Measurements from ENCODE around the gene WNT2.
"Not testable (repeated sequence)": the region's sequence is repeated elsewhere in the genome, so short reads cannot be mapped to it uniquely, and the experiment has no call there.

Gene WNT2

GRCh38 chr7:117323851-117324711, 1.2 kb upstream of the WNT2 start:
- H3K27ac Mint-ChIP-seq, result no peak overlapping the region
- no peaks in the 10 kb centered on the region for H3K9me3 Mint-ChIP-seq
- no peak overlapping the region for H3K4me3 Mint-ChIP-seq
- DNase-seq, result no peak
- H3K4me1 Mint-ChIP-seq (ENCODE audit: low read depth), result peaks cover 5% of the 10 kb centered on the region
- H3K27me3 Mint-ChIP-seq, result peaks cover 65% of the 10 kb centered on the region
- H3K36me3 Mint-ChIP-seq (ENCODE audit: low read depth), result no peaks in the 10 kb centered on the region

- peaks cover 71% of the 10 kb centered on the region for H3K27me3 Mint-ChIP-seq
- H3K9me3 Mint-ChIP-seq, result no peaks in the 10 kb centered on the region
- peaks cover 5% of the 10 kb centered on the region for H3K4me1 Mint-ChIP-seq (ENCODE audit: low read depth)
- DNase-seq, result no peak
- H3K36me3 Mint-ChIP-seq (ENCODE audit: low read depth), result no peaks in the 10 kb centered on the region
- H3K4me3 Mint-ChIP-seq, result no peak overlapping the region
- H3K27ac Mint-ChIP-seq, result no peak overlapping the region
Observed at GRCh38 chr7:117323305-117323850, 520 bp upstream of the WNT2 start.

- Mint-ChIP-seq H3K4me1 (ENCODE audit: low read depth) (peaks cover 5% of the 10 kb centered on the region), H3K36me3 (ENCODE audit: low read depth) (no peaks in the 10 kb centered on the region), H3K4me3 (no peak overlapping the region), H3K27ac (no peak overlapping the region), H3K27me3 (peaks cover 65% of the 10 kb centered on the region), H3K9me3 (no peaks in the 10 kb centered on the region)
- no peak for DNase-seq
Observed at GRCh38 chr7:117320523-117320922, 2.3 kb downstream of the WNT2 start.

GRCh38 chr7:117319181-117319580, 3.7 kb downstream of the WNT2 start:
- Mint-ChIP-seq H3K27me3 (peaks cover 53% of the 10 kb centered on the region), H3K4me1 (ENCODE audit: low read depth) (peaks cover 5% of the 10 kb centered on the region), H3K36me3 (ENCODE audit: low read depth) (no peaks in the 10 kb centered on the region), H3K27ac (no peak overlapping the region), H3K9me3 (no peaks in the 10 kb centered on the region), H3K4me3 (no peak overlapping the region)
- DNase-seq, result no peak

- DNase-seq, result no peak
- Mint-ChIP-seq H3K4me3 (no peak overlapping the region), H3K27ac (no peak overlapping the region), H3K4me1 (ENCODE audit: low read depth) (no peaks in the 10 kb centered on the region), H3K9me3 (no peaks in the 10 kb centered on the region), H3K27me3 (peaks cover 14% of the 10 kb centered on the region), H3K36me3 (ENCODE audit: low read depth) (no peaks in the 10 kb centered on the region)
Observed at GRCh38 chr7:117313582-117313981, 9.3 kb downstream of the WNT2 start.

GRCh38 chr7:117312593-117313580, 10.0 kb downstream of the WNT2 start:
- no peaks in the 10 kb centered on the region for H3K4me1 Mint-ChIP-seq (ENCODE audit: low read depth)
- H3K27ac Mint-ChIP-seq, result no peak overlapping the region
- peaks cover 7% of the 10 kb centered on the region for H3K27me3 Mint-ChIP-seq
- no peak for DNase-seq
- H3K4me3 Mint-ChIP-seq, result no peak overlapping the region
- no peaks in the 10 kb centered on the region for H3K36me3 Mint-ChIP-seq (ENCODE audit: low read depth)
- H3K9me3 Mint-ChIP-seq, result no peaks in the 10 kb centered on the region

GRCh38 chr7:117308891-117309290, 14.0 kb downstream of the WNT2 start:
- H3K4me1 Mint-ChIP-seq (ENCODE audit: low read depth), result no peaks in the 10 kb centered on the region
- H3K27me3 Mint-ChIP-seq, result peaks cover 12% of the 10 kb centered on the region

GRCh38 chr7:117302396-117302795, 20.5 kb downstream of the WNT2 start:
- Mint-ChIP-seq H3K9me3 (no peaks in the 10 kb centered on the region), H3K36me3 (ENCODE audit: low read depth) (no peaks in the 10 kb centered on the region), H3K4me1 (ENCODE audit: low read depth) (no peaks in the 10 kb centered on the region), H3K27ac (no peak overlapping the region), H3K27me3 (peaks cover 6% of the 10 kb centered on the region), H3K4me3 (no peak overlapping the region)
- no peak for DNase-seq

More at GRCh38 chr7:117308891-117309290, 14.0 kb downstream of the WNT2 start:
- Mint-ChIP-seq H3K9me3 (no peaks in the 10 kb centered on the region), H3K4me3 (no peak overlapping the region), H3K27ac (no peak overlapping the region), H3K36me3 (ENCODE audit: low read depth) (no peaks in the 10 kb centered on the region)
- no peak for DNase-seq

GRCh38 chr7:117300506-117300905, 22.4 kb downstream of the WNT2 start:
- not testable (repeated sequence) for H3K27ac Mint-ChIP-seq; H3K27me3 Mint-ChIP-seq; H3K4me1 Mint-ChIP-seq (ENCODE audit: low read depth); H3K9me3 Mint-ChIP-seq; DNase-seq; H3K36me3 Mint-ChIP-seq (ENCODE audit: low read depth); H3K4me3 Mint-ChIP-seq

- no peaks in the 10 kb centered on the region for H3K4me1 Mint-ChIP-seq (ENCODE audit: low read depth)
- H3K27ac Mint-ChIP-seq, result no peak overlapping the region
- H3K36me3 Mint-ChIP-seq (ENCODE audit: low read depth), result no peaks in the 10 kb centered on the region
- no peak for DNase-seq
- H3K4me3 Mint-ChIP-seq, result no peak overlapping the region
- H3K27me3 Mint-ChIP-seq, result no peaks in the 10 kb centered on the region
- H3K9me3 Mint-ChIP-seq, result no peaks in the 10 kb centered on the region
Observed at GRCh38 chr7:117297606-117298005, 25.3 kb downstream of the WNT2 start.

GRCh38 chr7:117296066-117296465, 26.8 kb downstream of the WNT2 start:
- Mint-ChIP-seq H3K4me1 (ENCODE audit: low read depth) (no peaks in the 10 kb centered on the region), H3K9me3 (no peaks in the 10 kb centered on the region), H3K27ac (no peak overlapping the region), H3K36me3 (ENCODE audit: low read depth) (no peaks in the 10 kb centered on the region), H3K27me3 (no peaks in the 10 kb centered on the region), H3K4me3 (no peak overlapping the region)
- DNase-seq, result no peak

GRCh38 chr7:117285826-117286225, 37.0 kb downstream of the WNT2 start:
- no peak for DNase-seq
- Mint-ChIP-seq H3K36me3 (ENCODE audit: low read depth) (no peaks in the 10 kb centered on the region), H3K9me3 (no peaks in the 10 kb centered on the region), H3K27ac (no peak overlapping the region), H3K27me3 (no peaks in the 10 kb centered on the region), H3K4me3 (no peak overlapping the region), H3K4me1 (ENCODE audit: low read depth) (no peaks in the 10 kb centered on the region)

GRCh38 chr7:117284692-117285091, 38.2 kb downstream of the WNT2 start:
- Mint-ChIP-seq H3K4me1 (ENCODE audit: low read depth) (no peaks in the 10 kb centered on the region), H3K36me3 (ENCODE audit: low read depth) (no peaks in the 10 kb centered on the region), H3K27me3 (no peaks in the 10 kb centered on the region), H3K4me3 (no peak overlapping the region), H3K27ac (no peak overlapping the region), H3K9me3 (no peaks in the 10 kb centered on the region)
- DNase-seq, result no peak

- Mint-ChIP-seq H3K4me3 (no peak overlapping the region), H3K36me3 (ENCODE audit: low read depth) (no peaks in the 10 kb centered on the region), H3K4me1 (ENCODE audit: low read depth) (no peaks in the 10 kb centered on the region), H3K27me3 (no peaks in the 10 kb centered on the region), H3K9me3 (no peaks in the 10 kb centered on the region), H3K27ac (no peak overlapping the region)
- no peak for DNase-seq
Observed at GRCh38 chr7:117283779-117284178, 39.1 kb downstream of the WNT2 start.
